HepG2 (cell line): Measurements from ENCODE around the gene HACD1. TPM values are rescaled to one million over a fixed set of nuclear protein-coding genes. Genes with fewer than 3 reads are reported as not detected.

Source experiments
- ATAC-seq: fragments of 200-7000 bp; cut with Tn5 transposase; 3 replicates; pipeline ENCODE4 v1.9.1; 2020; ENCODE audit warnings: mild to moderate bottlenecking, moderate library complexity
- BruUV-seq: library from RNA; stranded (reverse); fragments of 400-500 nt; replicated peaks from 2 replicates; lab custom pipeline; 2021; lab: Mats Ljungman, UMichigan
- CTCF ChIA-PET: fragments of 300-600 bp; formaldehyde crosslinking; extraction: SDS; loops from one replicate; lab custom pipeline; 2021; ENCODE audit warnings: low total read pairs, inconsistent platforms, low intra/inter-chr PET ratio; lab: Yijun Ruan, JAX
- POLR2A ChIA-PET: fragments of 350-600 bp; sonication (Branson Sonifier 250); formaldehyde crosslinking; loops from one replicate; lab custom pipeline; 2020; ENCODE audit warnings: antibody characterized with exemption, inconsistent platforms; lab: Yijun Ruan, JAX
- DNase-seq: peaks from one replicate; pipeline ENCODE4 v3.0.0-alpha.2; 2015; ENCODE audit warnings: low spot score
- FAIRE-seq: peaks from 3 replicates; lab custom pipeline; 2011; peaks lifted over from hg19 to GRCh38; lab: Jason Lieb, UNC
- H2AFZ ChIP-seq: one replicate; pipeline ENCODE4 v1.6.1; 2011; ENCODE audit warnings: low read length, inconsistent platforms
- H3K27ac ChIP-seq: fragments of 300-600 bp; 3 replicates; pipeline ENCODE4 v1.8.0; 2011; ENCODE audit warnings: mixed run types, mild to moderate bottlenecking, mixed read lengths, low read length, inconsistent platforms; ENCODE audit not compliant: insufficient read depth; ENCODE audit errors: extremely low read length
- H3K27me3 ChIP-seq, 2 experiments: fragments of 200-600 bp in 1 of 2; 2 replicates in 1 of 2; 3 replicates in 1 of 2; pipeline versions ENCODE4 v1.6.0 to v1.8.0; 2011; ENCODE audit warnings: low read length in 2 of 2, mild to moderate bottlenecking in 2 of 2, moderate library complexity in 2 of 2, inconsistent platforms in 1 of 2; ENCODE audit not compliant: insufficient read depth in 2 of 2, control insufficient read depth in 1 of 2
- H3K36me3 ChIP-seq, 2 experiments: fragments of 200-600 bp in 1 of 2; replicated peaks in 1 of 2; 2 replicates in 1 of 2; 3 replicates in 1 of 2; pipeline versions ENCODE4 v1.5.1 to v1.8.0; 2011; ENCODE audit warnings: low read length in 2 of 2, inconsistent platforms in 1 of 2; ENCODE audit not compliant: insufficient read depth in 2 of 2, control insufficient read depth in 1 of 2
- H3K4me1 ChIP-seq: 2 replicates; pipeline ENCODE4 v1.5.1; 2012; ENCODE audit warnings: low read length, inconsistent platforms; ENCODE audit not compliant: insufficient read depth
- H3K4me2 ChIP-seq: 2 replicates; pipeline ENCODE4 v1.6.0; 2011; ENCODE audit warnings: low read depth, low read length, inconsistent platforms
- H3K4me3 ChIP-seq, 3 experiments: fragments of 200-600 bp in 1 of 3; sonication (generic), shearing (Covaris generic) in 1 of 3; replicated peaks in 1 of 3; 2 replicates each; pipeline ENCODE4 v1.5.1; 2011 to 2016; ENCODE audit warnings: low read length in 3 of 3, inconsistent platforms in 2 of 3, low read depth in 2 of 3, mild to moderate bottlenecking in 2 of 3, control low read depth in 1 of 3, mixed read lengths in 1 of 3; ENCODE audit not compliant: insufficient read depth in 1 of 3
- H3K79me2 ChIP-seq: one replicate; pipeline ENCODE4 v1.6.1; 2011; ENCODE audit warnings: low read length, inconsistent platforms; ENCODE audit not compliant: insufficient read depth
- H3K9ac ChIP-seq: 2 replicates; pipeline ENCODE4 v1.6.0; 2011; ENCODE audit warnings: mild to moderate bottlenecking, low read depth, low read length, inconsistent platforms; ENCODE audit not compliant: insufficient read depth
- H3K9me3 ChIP-seq: 2 replicates; pipeline ENCODE4 v1.5.1; 2012; ENCODE audit warnings: mild to moderate bottlenecking, low read length
- H4K20me1 ChIP-seq: 2 replicates; pipeline ENCODE4 v1.6.0; 2011; ENCODE audit warnings: inconsistent platforms, mild to moderate bottlenecking, low read length, moderate library complexity; ENCODE audit not compliant: insufficient read depth
- CREB3 ChIP-seq: sonication (generic); formaldehyde crosslinking; IDR thresholded peaks from 2 replicates; pipeline ENCODE4 v1.5.0; 2020; ENCODE audit warnings: missing genetic modification reagents
- FOXK1 ChIP-seq: sonication (generic); formaldehyde crosslinking; IDR thresholded peaks from 2 replicates; pipeline ENCODE4 v1.4.0; 2020; ENCODE audit warnings: low read depth, missing genetic modification reagents, borderline replicate concordance
- KDM2A ChIP-seq: sonication (generic); formaldehyde crosslinking; IDR thresholded peaks from 2 replicates; pipeline ENCODE4 v1.4.0; 2020; ENCODE audit warnings: low read depth, missing genetic modification reagents, borderline replicate concordance
- MATR3 ChIP-seq: sonication (generic); formaldehyde crosslinking; IDR thresholded peaks from 2 replicates; pipeline ENCODE4 v1.4.0; 2020; ENCODE audit warnings: missing genetic modification reagents
- RBAK ChIP-seq: sonication (generic); formaldehyde crosslinking; IDR thresholded peaks from 2 replicates; pipeline ENCODE4 v1.5.1; 2020; ENCODE audit warnings: mild to moderate bottlenecking, missing genetic modification reagents
- SIN3A ChIP-seq: IDR thresholded peaks from 2 replicates; pipeline ENCODE4 v1.6.1; 2011; ENCODE audit warnings: low read depth, mild to moderate bottlenecking, control low read depth, low read length, borderline replicate concordance
- ZNF276 ChIP-seq: sonication (generic); formaldehyde crosslinking; IDR thresholded peaks from 2 replicates; pipeline ENCODE4 v1.4.0; 2020; ENCODE audit warnings: mild to moderate bottlenecking, low read depth, missing genetic modification reagents
- ZNF580 ChIP-seq: IDR thresholded peaks from 2 replicates; pipeline ENCODE4 v1.6.1; 2016; ENCODE audit warnings: low read depth, borderline replicate concordance
- ZNF761 ChIP-seq: sonication (generic); formaldehyde crosslinking; conservative IDR thresholded peaks from 2 replicates; pipeline ENCODE4 v1.4.0; 2020; ENCODE audit warnings: mild to moderate bottlenecking, missing genetic modification reagents
- ZNF878 ChIP-seq: sonication (generic); formaldehyde crosslinking; IDR thresholded peaks from 2 replicates; pipeline ENCODE4 v1.8.1; 2023; ENCODE audit warnings: mild to moderate bottlenecking, missing genetic modification reagents, moderate library complexity
- WGBS: methylation state at CpG from one replicate; pipeline ENCODE4 v1.1.6; 2017; ENCODE audit warnings: low lambda C conversion rate; 5-methylcytosine and 5-hydroxymethylcytosine counted together
- in situ Hi-C: cut with HindIII; loops from 2 replicates; pipeline ENCODE4 v1.10.0; 2017; ENCODE audit warnings: low pct_unique_long_range_greater_than_20kb; ENCODE audit not compliant: extremely low pct_ligation_motif_present
- intact Hi-C: fragments of 100-400 bp; cut with micrococcal nuclease; formaldehyde crosslinking; loops from one replicate; pipeline ENCODE4 v1.10.0; 2022; ENCODE audit not compliant: unreplicated experiment
- polyA plus RNA-seq, 8 experiments: library from polyadenylated mRNA; depleted of rRNA in 3 of 8; stranded (reverse) in 7 of 8; unstranded in 1 of 8; fragments of >200 nt; fragmentation: Illumina TruSeq in 4 of 8; extraction: Trizol in 4 of 8; gene quantifications; 2 replicates each; pipeline versions ENCODE4 v1.2.1 to v1.2.3, GENCODE V29; 2011 to 2016; ENCODE audit warnings: low read depth in 4 of 8, missing spikeins in 1 of 8, mixed read lengths in 1 of 8; ENCODE audit not compliant: insufficient read depth in 1 of 8
- total RNA-seq, 5 experiments: library from RNA; depleted of rRNA; stranded (reverse); fragments of >200 nt; fragmentation: Illumina TruSeq; extraction: Trizol; gene quantifications; 2 replicates each; pipeline ENCODE4 v1.2.3, GENCODE V29; 2016; ENCODE audit warnings: low read depth in 1 of 5

Gene HACD1
- total and polyA plus RNA-seq, 2 of the 13 experiments (the other 11 are each of a cell fraction or from before 2014, with no cell fraction given), result 43.4 to 47.6 TPM

GRCh38 chr10:17661510-17661909, 44.3 kb upstream of the HACD1 start:
- Histone ChIP-seq H3K27me3 (no peaks in the 10 kb centered on the region), H3K36me3 (peaks cover 2 to 16% of the 10 kb centered on the region in 2 experiments; a peak in 3 of 5 replicates), H3K4me3 (no peak overlapping the region), H3K9ac (no peak overlapping the region), H3K27ac (no peak overlapping the region), H4K20me1 (no peaks in the 10 kb centered on the region), H3K79me2 (peaks cover 89% of the 10 kb centered on the region), H3K9me3 (no peaks in the 10 kb centered on the region), H2AFZ (no peak overlapping the region), H3K4me1 (peaks cover 31% of the 10 kb centered on the region), H3K4me2 (no peak overlapping the region)
- BruUV-seq, result no TSS peak
- CTCF ChIA-PET, result no interaction called here
- in situ Hi-C loops, result loop anchor here (25.0 kb wide), 1 partner anchor 1001 kb away; the partner anchor contains the start of genes ARL5B and NSUN6
- DNase-seq (no peak), FAIRE-seq (no peak), ATAC-seq (no peak)
- WGBS, result 98% methylated on average over 3 of the region's 3 CpGs
- no peak for TF ChIP-seq KDM2A (CRISPR knock-in tag)
- TF ChIP-seq ZNF276 (CRISPR knock-in tag), result no peak
- no peak for TF ChIP-seq FOXK1 (CRISPR knock-in tag)
- no peak for TF ChIP-seq MATR3 (CRISPR knock-in tag)
- TF ChIP-seq ZNF878 (CRISPR knock-in tag), result no peak
- no peak for TF ChIP-seq SIN3A
- no peak for TF ChIP-seq ZNF580
- TF ChIP-seq ZNF761 (CRISPR knock-in tag), result no peak
- no peak for TF ChIP-seq RBAK
- no peak for TF ChIP-seq CREB3 (CRISPR knock-in tag)
- intact Hi-C loops, result no loop called here
- POLR2A ChIA-PET, result no interaction called here
